HG03039 (cell line): Measurements from ENCODE around the gene FAS.

ENCODE experiments used
- ATAC-seq: cut with Tn5 transposase; IDR thresholded peaks from one replicate; pipeline ENCODE4 v1.9.1; 2021; ENCODE audit warnings: mild to moderate bottlenecking, moderate library complexity; ENCODE audit not compliant: unreplicated experiment

The FAS gene

GRCh38 chr10:88971221-88972061, 19.2 kb upstream of the FAS start:
- ATAC-seq: no peak

GRCh38 chr10:88974012-88974411, 16.6 kb upstream of the FAS start:
- no peak for ATAC-seq

GRCh38 chr10:88974446-88975376, 15.9 kb upstream of the FAS start:
- no peak for ATAC-seq

GRCh38 chr10:88975377-88975720, 15.2 kb upstream of the FAS start:
- ATAC-seq: no peak

GRCh38 chr10:88978463-88978862, 12.1 kb upstream of the FAS start:
- ATAC-seq: no peak

- no peak for ATAC-seq
Observed at GRCh38 chr10:88979153-88979562, 11.4 kb upstream of the FAS start.

GRCh38 chr10:88979603-88980002, 11.0 kb upstream of the FAS start:
- ATAC-seq: no peak

GRCh38 chr10:88980247-88980646, 10.4 kb upstream of the FAS start:
- no peak for ATAC-seq

GRCh38 chr10:88980800-88981199, 9.8 kb upstream of the FAS start:
- no peak for ATAC-seq

GRCh38 chr10:88981435-88981834, 9.2 kb upstream of the FAS start:
- no peak for ATAC-seq

- ATAC-seq: no peak
Observed at GRCh38 chr10:88982366-88982765, 8.2 kb upstream of the FAS start.

- ATAC-seq: no peak
Observed at GRCh38 chr10:88983206-88983605, 7.4 kb upstream of the FAS start.

GRCh38 chr10:88983939-88984338, 6.7 kb upstream of the FAS start:
- ATAC-seq: no peak

- no peak for ATAC-seq
Observed at GRCh38 chr10:88984525-88984924, 6.1 kb upstream of the FAS start.

GRCh38 chr10:88986549-88987242, 3.9 kb upstream of the FAS start:
- ATAC-seq: no peak

GRCh38 chr10:88987243-88987725, 3.3 kb upstream of the FAS start:
- ATAC-seq: no peak

GRCh38 chr10:88987840-88988239, 2.8 kb upstream of the FAS start:
- no peak for ATAC-seq

- no peak for ATAC-seq
Observed at GRCh38 chr10:88989423-88989822, 1.2 kb upstream of the FAS start.

- ATAC-seq: peak; percentile 1
Observed at GRCh38 chr10:88989824-88990383, 694 bp upstream of the FAS start.

GRCh38 chr10:88991161-88991898, 732 bp downstream of the FAS start:
- peak; percentile 37 for ATAC-seq
